HG02885 (cell line): ENCODE measurements around the gene FBXO34.
"Not testable (repeated sequence)": the region's sequence is repeated elsewhere in the genome, so short reads cannot be mapped to it uniquely, and the experiment has no call there.

Experiments used
- ATAC-seq: cut with Tn5 transposase; IDR thresholded peaks from one replicate; pipeline ENCODE4 v1.9.1; 2021; ENCODE audit warnings: mild to moderate bottlenecking; ENCODE audit not compliant: unreplicated experiment, poor library complexity

The FBXO34 gene

GRCh38 chr14:55340482-55340881 lies 69.3 kb downstream of the FBXO34 start:
- no peak for ATAC-seq

- ATAC-seq, result no peak
Measured at GRCh38 chr14:55341781-55342180, 70.6 kb downstream of the FBXO34 start.

- not testable (repeated sequence) for ATAC-seq
Measured at GRCh38 chr14:55344582-55345163, 73.5 kb downstream of the FBXO34 start.

GRCh38 chr14:55347040-55347439 lies 75.8 kb downstream of the FBXO34 start:
- no peak for ATAC-seq

- ATAC-seq, result no peak
Measured at GRCh38 chr14:55347748-55348147, 76.5 kb downstream of the FBXO34 start.

- peak; percentile 58 for ATAC-seq
Measured at GRCh38 chr14:55348766-55349453, 77.7 kb downstream of the FBXO34 start.

- ATAC-seq, result no peak
Measured at GRCh38 chr14:55349565-55349964, 78.3 kb downstream of the FBXO34 start.

- ATAC-seq, result no peak
Measured at GRCh38 chr14:55350461-55350860, 79.2 kb downstream of the FBXO34 start.

GRCh38 chr14:55351111-55351510 lies 79.9 kb downstream of the FBXO34 start:
- no peak for ATAC-seq

GRCh38 chr14:55352201-55352600 lies 81.0 kb downstream of the FBXO34 start:
- ATAC-seq, result no peak

GRCh38 chr14:55353686-55354467 lies 82.7 kb downstream of the FBXO34 start:
- ATAC-seq, result peak; percentile 5

GRCh38 chr14:55354500-55354899 lies 83.3 kb downstream of the FBXO34 start:
- peak; percentile 81 for ATAC-seq

GRCh38 chr14:55355922-55356321 lies 84.7 kb downstream of the FBXO34 start:
- ATAC-seq, result no peak

GRCh38 chr14:55356913-55357312 lies 85.7 kb downstream of the FBXO34 start:
- ATAC-seq, result no peak

- ATAC-seq, result no peak
Measured at GRCh38 chr14:55359307-55359706, 88.1 kb downstream of the FBXO34 start.

- no peak for ATAC-seq
Measured at GRCh38 chr14:55361190-55361589, 90.0 kb downstream of the FBXO34 start.

GRCh38 chr14:55366271-55366670 lies 95.0 kb downstream of the FBXO34 start:
- ATAC-seq, result no peak

GRCh38 chr14:55370883-55371455 lies 99.7 kb downstream of the FBXO34 start:
- no peak for ATAC-seq

- no peak for ATAC-seq
Measured at GRCh38 chr14:55372423-55372822, 101.2 kb downstream of the FBXO34 start.

GRCh38 chr14:55372825-55373224 lies 101.6 kb downstream of the FBXO34 start:
- no peak for ATAC-seq
